ENCODE results near the gene DLX4.

DLX4 gene

GRCh38 chr17:49994085-49995054 lies 25.4 kb downstream of the DLX4 start:
- H3K4me3 ChIP-seq (ENCODE audit: control insufficient read depth, low read depth, low read length): peak overlapping the region; percentile 29
- no peak for TF ChIP-seq CTCF (conservative IDR thresholded peaks at IDR 0.05; ENCODE audit: control insufficient read depth, insufficient read depth, low read depth, low read length)
- no peak for DNase-seq (ENCODE audit: low read depth)

- DNase-seq (ENCODE audit: low read depth): peak; percentile 72
- H3K4me3 ChIP-seq (ENCODE audit: control insufficient read depth, low read depth, low read length): peak within 1 kb of the TSS; percentile 29
- TF ChIP-seq CTCF (conservative IDR thresholded peaks at IDR 0.05; ENCODE audit: control insufficient read depth, insufficient read depth, low read depth, low read length): no peak
These were observed 26.2 kb downstream of the DLX4 start, which contains the start of gene DLX3 for GRCh38 chr17:49995055-49995738. Gene DLX3, minus strand, starts transcription at chr17:49995224. Its CDS starts 226 bp downstream, at chr17:49994998.

DNA sequence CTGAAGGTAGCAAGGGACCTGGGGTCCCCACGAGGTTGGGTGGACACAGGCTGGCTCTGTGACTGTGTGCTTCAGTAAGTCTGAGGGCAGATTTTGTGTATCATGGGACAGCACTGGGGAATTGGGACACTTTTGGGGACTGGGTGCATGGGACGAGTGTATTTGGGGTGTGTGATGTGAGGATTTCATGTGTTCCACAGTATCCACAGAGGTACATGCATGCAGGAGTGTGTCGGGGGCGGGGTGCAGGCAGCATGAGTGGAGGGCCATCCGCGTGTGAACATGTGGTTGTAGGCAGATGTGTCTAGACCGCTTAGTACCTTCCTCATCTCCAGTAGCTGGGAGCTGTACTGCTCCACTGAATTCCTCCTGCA lies 27.1 kb downstream of the DLX4 start:
- TF ChIP-seq CTCF (conservative IDR thresholded peaks at IDR 0.05; ENCODE audit: control insufficient read depth, insufficient read depth, low read depth, low read length): no peak
- H3K4me3 ChIP-seq (ENCODE audit: control insufficient read depth, low read depth, low read length): no peak overlapping the region
- DNase-seq (ENCODE audit: low read depth): no peak

DNA sequence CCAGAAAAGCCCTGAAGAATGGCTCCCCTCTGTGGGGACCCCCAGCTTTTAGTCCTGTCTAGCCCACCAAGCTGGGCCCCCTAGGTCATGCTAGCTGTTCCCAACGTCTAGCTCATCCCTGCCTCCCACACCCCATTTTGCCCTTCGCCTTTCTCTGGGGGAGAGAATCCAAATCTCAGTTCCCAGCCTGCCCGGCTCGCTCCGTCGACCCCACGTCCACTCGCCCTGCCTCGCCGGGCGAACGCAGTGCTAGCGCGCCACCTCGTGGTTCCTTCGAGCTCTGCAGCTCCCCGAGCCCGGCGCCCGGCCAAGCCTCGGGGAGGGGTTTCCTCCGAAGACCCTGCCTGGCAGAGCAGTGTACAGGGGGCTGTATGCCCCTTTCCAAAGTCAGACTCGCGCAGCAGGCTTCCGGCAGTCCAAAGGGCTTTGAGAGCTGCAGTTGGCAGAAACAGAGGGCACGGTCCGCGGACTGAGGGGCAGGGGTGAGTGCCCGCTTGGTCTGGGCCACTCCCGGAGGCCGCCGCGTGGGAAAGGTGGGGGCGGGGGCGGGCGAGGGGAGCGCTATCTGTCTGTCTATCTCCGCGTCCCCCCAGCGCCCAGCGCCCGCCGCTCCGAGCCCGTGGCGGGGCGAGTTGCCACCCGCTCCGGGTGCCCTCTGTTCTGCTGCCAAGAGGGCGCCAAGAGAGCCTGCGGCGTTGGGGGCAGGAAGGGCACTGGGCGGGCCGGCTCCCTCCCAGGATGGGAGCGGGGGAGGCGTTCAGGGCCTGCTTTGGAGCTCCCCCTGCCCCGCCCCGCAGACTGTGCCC lies 27.7 kb downstream of the DLX4 start:
- peak; percentile 18 for DNase-seq (ENCODE audit: low read depth)
- TF ChIP-seq CTCF (conservative IDR thresholded peaks at IDR 0.05; ENCODE audit: control insufficient read depth, insufficient read depth, low read depth, low read length): peak; percentile 77
- peak overlapping the region; percentile 27 for H3K4me3 ChIP-seq (ENCODE audit: control insufficient read depth, low read depth, low read length)

DNA sequence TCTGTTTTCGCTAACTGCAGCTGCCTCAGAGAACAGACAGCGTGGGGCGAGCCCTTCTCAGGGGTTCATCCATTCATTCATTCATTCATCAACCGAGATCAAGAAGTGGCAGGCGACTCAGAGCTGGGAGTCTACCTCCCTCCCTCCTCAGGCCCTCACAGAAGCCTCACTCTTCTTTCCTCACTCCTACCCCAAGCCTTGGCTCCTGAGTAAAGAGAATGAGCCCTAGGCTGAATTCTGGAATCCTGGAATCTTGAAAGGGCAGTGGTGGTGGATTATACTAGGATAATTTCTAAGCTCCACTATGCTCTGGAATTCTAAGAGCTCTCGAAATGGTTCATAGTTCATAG lies 28.3 kb downstream of the DLX4 start:
- no peak overlapping the region for H3K4me3 ChIP-seq (ENCODE audit: control insufficient read depth, low read depth, low read length)

More for the DNA sequence above, 28.3 kb downstream of the DLX4 start:
- no peak for TF ChIP-seq CTCF (conservative IDR thresholded peaks at IDR 0.05; ENCODE audit: control insufficient read depth, insufficient read depth, low read depth, low read length)
- no peak for DNase-seq (ENCODE audit: low read depth)

Data from fibroblast of mammary gland (primary cell).